PC-3 (cell line): ENCODE results near the gene PM20D2. TPM values are rescaled to one million over a fixed set of nuclear protein-coding genes. Genes with fewer than 3 reads are reported as not detected.

Experiments
- ATAC-seq: fragments of 200-7000 bp; cut with Tn5 transposase; 2 replicates; pipeline ENCODE4 v1.9.1; 2020; ENCODE audit warnings: mild to moderate bottlenecking, moderate library complexity
- BruUV-seq: library from RNA; stranded (reverse); fragments of 400-500 nt; replicated peaks from 2 replicates; lab custom pipeline; 2021; lab: Mats Ljungman, UMichigan
- CTCF ChIA-PET: fragments of 300-600 bp; sonication (Branson Sonifier 250); formaldehyde crosslinking; loops from one replicate; lab custom pipeline; 2022; ENCODE audit warnings: antibody characterized with exemption; lab: Charles Lee
- POLR2A ChIA-PET: fragments of 300-600 bp; sonication (Branson Sonifier 250); formaldehyde crosslinking; loops from one replicate; lab custom pipeline; 2022; ENCODE audit warnings: antibody characterized with exemption; ENCODE audit not compliant: unreplicated experiment; lab: Charles Lee
- DNase-seq: peaks from one replicate; pipeline ENCODE4 v3.0.0-alpha.2; 2015
- H2AFZ ChIP-seq: fragments of 300-600 bp; sonication (generic); 2 replicates; pipeline ENCODE4 v1.6.0; 2016; ENCODE audit warnings: antibody characterized with exemption, low read length
- H3F3A ChIP-seq: fragments of 300-600 bp; sonication (generic); one replicate; pipeline ENCODE4 v1.6.0; 2017; ENCODE audit warnings: antibody characterized with exemption, low read length, control low read depth, mild to moderate bottlenecking; ENCODE audit not compliant: unreplicated experiment
- H3K27ac ChIP-seq: fragments of 300-600 bp; sonication (generic); 2 replicates; pipeline ENCODE4 v1.5.1; 2016; ENCODE audit warnings: mild to moderate bottlenecking, low read length
- H3K27me3 ChIP-seq: fragments of 300-600 bp; sonication (generic); 2 replicates; pipeline ENCODE4 v1.6.1; 2016; ENCODE audit warnings: low read length, mixed read lengths
- H3K36me3 ChIP-seq: fragments of 300-600 bp; sonication (generic); 2 replicates; pipeline ENCODE4 v1.6.1; 2016; ENCODE audit warnings: low read depth, mixed run types, low read length, mixed read lengths
- H3K4me1 ChIP-seq: fragments of 300-600 bp; sonication (generic); 2 replicates; pipeline ENCODE4 v1.5.1; 2016; ENCODE audit warnings: low read length; ENCODE audit not compliant: insufficient read depth
- H3K4me2 ChIP-seq: fragments of 300-600 bp; sonication (generic); 2 replicates; pipeline ENCODE4 v1.6.0; 2016; ENCODE audit warnings: low read length
- H3K4me3 ChIP-seq: fragments of 300-600 bp; sonication (generic); 2 replicates; pipeline ENCODE4 v1.5.1; 2016; ENCODE audit warnings: mild to moderate bottlenecking, low read length, mixed read lengths
- H3K79me2 ChIP-seq: fragments of 300-600 bp; sonication (generic); 2 replicates; pipeline ENCODE4 v1.6.1; 2017; ENCODE audit warnings: low read length, mixed read lengths
- H3K9ac ChIP-seq: fragments of 300-600 bp; sonication (generic); 2 replicates; pipeline ENCODE4 v1.6.0; 2016; ENCODE audit warnings: mild to moderate bottlenecking, low read length
- H3K9me2 ChIP-seq: fragments of 300-600 bp; sonication (generic); replicated peaks from 2 replicates; pipeline ENCODE4 v1.6.1; 2016; ENCODE audit warnings: mixed run types, low read length, mixed read lengths
- H3K9me3 ChIP-seq: fragments of 300-600 bp; sonication (generic); 2 replicates; pipeline ENCODE4 v1.6.1; 2016; ENCODE audit warnings: low read length, mixed read lengths
- H4K20me1 ChIP-seq: fragments of 300-600 bp; sonication (generic); 2 replicates; pipeline ENCODE4 v1.6.1; 2016; ENCODE audit warnings: low read length, mixed read lengths
- EZH2 ChIP-seq: fragments of 300-600 bp; sonication (generic); IDR thresholded peaks from one replicate; pipeline ENCODE4 v1.6.1; 2017; ENCODE audit warnings: antibody characterized with exemption, mild to moderate bottlenecking, low read length; ENCODE audit not compliant: unreplicated experiment
- EZH2phosphoT487 ChIP-seq: fragments of 300-600 bp; sonication (generic); IDR thresholded peaks from 2 replicates; pipeline ENCODE4 v1.6.1; 2018; ENCODE audit warnings: mild to moderate bottlenecking, antibody characterized with exemption, low read length, borderline replicate concordance
- intact Hi-C: fragments of 100-400 bp; cut with micrococcal nuclease; formaldehyde crosslinking; loops from 2 replicates; pipeline ENCODE4 v1.9.0; 2023
- total RNA-seq: library from RNA; depleted of rRNA; stranded (reverse); fragments of >200 nt; gene quantifications from 2 replicates; pipeline ENCODE4 v1.2.3, GENCODE V29; 2014
- TF ChIP-seq, protein P1 (sequence below): fragments of 300-600 bp; sonication (generic); conservative IDR thresholded peaks from 2 replicates; pipeline ENCODE4 v1.5.1; 2017; ENCODE audit warnings: antibody characterized with exemption, low read depth, mild to moderate bottlenecking, low read length

Gene PM20D2
- total RNA-seq, 1 experiment from 2014 or later = 17.3 TPM

DNA sequence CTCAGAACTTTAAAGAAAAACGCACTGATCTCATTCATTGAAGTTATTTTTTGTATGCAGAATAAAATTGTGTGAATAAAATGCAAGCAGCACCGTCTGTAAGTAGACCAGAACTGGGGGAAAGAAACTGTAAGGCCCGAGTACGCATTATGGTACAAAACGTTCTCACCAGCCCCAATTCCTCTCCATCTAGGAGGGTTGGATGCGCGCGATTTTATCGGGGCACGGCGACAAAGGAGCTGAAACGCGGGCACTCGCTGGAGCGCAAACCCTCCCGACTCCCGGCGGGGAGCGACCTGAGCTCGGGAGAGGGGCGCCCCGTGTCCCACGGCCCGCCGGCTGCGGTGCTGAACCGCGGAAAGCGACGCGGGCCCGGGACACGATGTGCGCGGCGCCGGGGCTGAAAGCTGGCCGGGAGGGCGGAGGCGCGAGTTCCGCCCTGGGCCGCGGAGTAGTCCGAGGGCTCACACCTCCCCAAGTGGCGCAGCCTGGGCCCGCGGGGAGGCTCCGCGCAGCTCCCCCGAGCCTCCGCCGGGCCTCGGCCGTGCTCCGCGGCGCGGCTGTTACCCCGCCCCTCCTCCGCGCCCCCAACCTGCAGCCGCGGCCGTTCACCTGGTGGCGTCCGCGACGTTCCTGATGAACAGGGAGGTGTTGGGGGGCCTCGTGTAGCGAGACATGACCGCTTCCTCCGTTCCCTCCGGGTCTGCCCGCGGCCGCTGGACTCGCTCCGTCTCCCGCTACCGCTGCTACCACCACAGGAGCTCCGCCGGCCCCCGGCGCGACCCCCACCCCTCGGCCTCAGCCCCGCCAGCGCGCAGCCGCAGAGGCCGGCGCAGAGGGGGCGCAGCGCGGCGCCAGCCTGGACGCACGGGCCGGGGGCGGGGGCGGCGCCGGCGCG, 28.4 kb upstream of the PM20D2 start, which contains the start of gene SRSF12:
Gene SRSF12, minus strand, starts transcription at position 861 of the 898 bp plus-strand sequence. Its CDS starts 184 bp downstream, at position 677.
- H3K9me3 ChIP-seq = no peaks in the 10 kb centered on the region
- H3K9ac ChIP-seq = no peak within 1 kb of the TSS
- no TSS peak for BruUV-seq
- no peaks in the 10 kb centered on the region for H3K9me2 ChIP-seq
- no peaks in the 10 kb centered on the region for H3K79me2 ChIP-seq
- no peaks in the 10 kb centered on the region for H3F3A ChIP-seq
- H3K27ac ChIP-seq = no peak within 1 kb of the TSS
- intact Hi-C loops = no loop called here
- TF ChIP-seq, protein P1, sequence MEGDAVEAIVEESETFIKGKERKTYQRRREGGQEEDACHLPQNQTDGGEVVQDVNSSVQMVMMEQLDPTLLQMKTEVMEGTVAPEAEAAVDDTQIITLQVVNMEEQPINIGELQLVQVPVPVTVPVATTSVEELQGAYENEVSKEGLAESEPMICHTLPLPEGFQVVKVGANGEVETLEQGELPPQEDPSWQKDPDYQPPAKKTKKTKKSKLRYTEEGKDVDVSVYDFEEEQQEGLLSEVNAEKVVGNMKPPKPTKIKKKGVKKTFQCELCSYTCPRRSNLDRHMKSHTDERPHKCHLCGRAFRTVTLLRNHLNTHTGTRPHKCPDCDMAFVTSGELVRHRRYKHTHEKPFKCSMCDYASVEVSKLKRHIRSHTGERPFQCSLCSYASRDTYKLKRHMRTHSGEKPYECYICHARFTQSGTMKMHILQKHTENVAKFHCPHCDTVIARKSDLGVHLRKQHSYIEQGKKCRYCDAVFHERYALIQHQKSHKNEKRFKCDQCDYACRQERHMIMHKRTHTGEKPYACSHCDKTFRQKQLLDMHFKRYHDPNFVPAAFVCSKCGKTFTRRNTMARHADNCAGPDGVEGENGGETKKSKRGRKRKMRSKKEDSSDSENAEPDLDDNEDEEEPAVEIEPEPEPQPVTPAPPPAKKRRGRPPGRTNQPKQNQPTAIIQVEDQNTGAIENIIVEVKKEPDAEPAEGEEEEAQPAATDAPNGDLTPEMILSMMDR = no peak
- TF ChIP-seq EZH2phosphoT487 (no peak), EZH2 (no peak)
- H3K27me3 ChIP-seq = no peaks in the 10 kb centered on the region
- H3K4me1 ChIP-seq = peaks cover 9% of the 10 kb centered on the region; the same call in 1 of the 2 replicates
- no peaks in the 10 kb centered on the region for H4K20me1 ChIP-seq
- peak within 1 kb of the TSS; percentile 89 for H3K4me2 ChIP-seq
- CTCF ChIA-PET = no interaction called here
- no peak for DNase-seq
- H2AFZ ChIP-seq = peak within 1 kb of the TSS; percentile 84
- H3K36me3 ChIP-seq = no peaks in the 10 kb centered on the region
- POLR2A ChIA-PET = interaction anchor here (0.6 kb wide), 1 partner anchor 385 kb away, joined by 9 read pairs; no protein-coding TSS in a partner anchor
- peak within 1 kb of the TSS; percentile 70 for H3K4me3 ChIP-seq
- ATAC-seq = peak; percentile 62

GRCh38 chr6:89118931-89119330, 26.9 kb upstream of the PM20D2 start:
- intact Hi-C loops = no loop called here
- no peaks in the 10 kb centered on the region for H4K20me1 ChIP-seq
- DNase-seq (no peak), ATAC-seq (no peak)
- no peaks in the 10 kb centered on the region for H3K9me2 ChIP-seq
- H3K4me1 ChIP-seq = peaks cover 9% of the 10 kb centered on the region; the same call in 1 of the 2 replicates
- TF ChIP-seq, protein P1 = no peak
- TF ChIP-seq EZH2 = no peak
- no peak for TF ChIP-seq EZH2phosphoT487
- H3K79me2 ChIP-seq = no peaks in the 10 kb centered on the region
- no TSS peak for BruUV-seq
- H3F3A ChIP-seq = no peaks in the 10 kb centered on the region
- no peaks in the 10 kb centered on the region for H3K9me3 ChIP-seq
- no peaks in the 10 kb centered on the region; the same call in 1 of the 2 replicates for H3K36me3 ChIP-seq
- H3K27me3 ChIP-seq = no peaks in the 10 kb centered on the region
- CTCF ChIA-PET = interaction anchor here (0.6 to 1.1 kb wide), 2 partner anchors 136 to 234 kb away, joined by 3 read pairs; no protein-coding TSS in a partner anchor
- no peak overlapping the region for H3K27ac ChIP-seq
- H3K9ac ChIP-seq = no peak overlapping the region
- H3K4me3 ChIP-seq = no peak overlapping the region
- no peak overlapping the region for H2AFZ ChIP-seq
- no peak overlapping the region for H3K4me2 ChIP-seq
- POLR2A ChIA-PET = no interaction called here

DNA sequence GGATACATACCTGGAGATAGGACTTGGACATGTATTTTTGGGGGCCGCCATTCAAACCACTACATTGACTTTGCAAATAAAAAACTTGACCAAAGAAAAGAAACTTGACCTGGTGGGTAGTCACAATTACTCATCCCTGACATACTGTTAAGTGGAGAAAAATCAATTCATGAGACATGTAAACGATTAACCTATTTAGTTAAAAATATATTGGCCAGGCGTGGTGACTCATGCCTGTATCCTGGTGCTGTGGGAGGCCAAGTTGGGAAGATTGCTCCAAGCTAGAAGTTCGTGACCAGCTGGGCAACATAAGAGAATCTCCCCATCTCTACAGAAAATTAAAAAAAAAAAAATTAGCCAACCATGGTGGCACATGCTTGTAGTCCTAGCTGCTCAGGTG, 25.5 kb upstream of the PM20D2 start:
- H3F3A ChIP-seq = no peaks in the 10 kb centered on the region
- H3K79me2 ChIP-seq = no peaks in the 10 kb centered on the region
- no peaks in the 10 kb centered on the region for H3K9me2 ChIP-seq
- H3K9ac ChIP-seq = no peak overlapping the region
- intact Hi-C loops = no loop called here
- no peaks in the 10 kb centered on the region for H4K20me1 ChIP-seq
- H3K4me3 ChIP-seq = no peak overlapping the region
- ChIA-PET POLR2A (no interaction called here), CTCF (no interaction called here)
- no peak overlapping the region for H2AFZ ChIP-seq
- no peak overlapping the region for H3K27ac ChIP-seq
- BruUV-seq = no TSS peak
- H3K4me1 ChIP-seq = peaks cover 9% of the 10 kb centered on the region; the same call in 1 of the 2 replicates
- no peak overlapping the region for H3K4me2 ChIP-seq
- ATAC-seq (peak; percentile 54), DNase-seq (peak; percentile 66)
- TF ChIP-seq, protein P1 = no peak
- TF ChIP-seq EZH2phosphoT487 (no peak), EZH2 (no peak)
- no peaks in the 10 kb centered on the region; the same call in 1 of the 2 replicates for H3K36me3 ChIP-seq
- no peaks in the 10 kb centered on the region for H3K27me3 ChIP-seq
- H3K9me3 ChIP-seq = no peaks in the 10 kb centered on the region
